ENCODE results near the gene CCDC93. TPM values are rescaled to one million over a fixed set of nuclear protein-coding genes. Genes with fewer than 3 reads are reported as not detected.

Gene CCDC93
- total RNA-seq, 2 donors from 2014 or later, result 11.0 to 21.7 TPM

GRCh38 chr2:118049816-118050140 is 35.9 kb upstream of the CCDC93 start:
- Histone ChIP-seq H3K9me3 (no peaks in the 10 kb centered on the region), H3K36me3 (no peaks in the 10 kb centered on the region), H3K27me3 (replicated peaks; ENCODE audit: insufficient read depth) (peaks cover 5% of the 10 kb centered on the region), H3K4me3 (no peak overlapping the region), H3K27ac (no peak overlapping the region), H3K4me1 (ENCODE audit: control insufficient read depth in 1 of 2, low read depth in 2 of 2) (no peaks in the 10 kb centered on the region)
- ATAC-seq (ENCODE audit: insufficient number of reproducible peaks, low FRiP score, low read depth) (no peak), DNase-seq (ENCODE audit: low spot score) (no peak)
- TF ChIP-seq CTCF (IDR thresholded peaks at IDR 0.05), result no peak

GRCh38 chr2:118049140-118049815 is 35.4 kb upstream of the CCDC93 start:
- H3K4me3 ChIP-seq, result no peak overlapping the region
- H3K9me3 ChIP-seq, result no peaks in the 10 kb centered on the region
- H3K36me3 ChIP-seq, result no peaks in the 10 kb centered on the region
- H3K4me1 ChIP-seq (ENCODE audit: control insufficient read depth in 1 of 2, low read depth in 2 of 2), result no peaks in the 10 kb centered on the region
- TF ChIP-seq CTCF (IDR thresholded peaks at IDR 0.05), result no peak
- ATAC-seq (ENCODE audit: insufficient number of reproducible peaks, low FRiP score, low read depth), result no peak
- no peak for DNase-seq (ENCODE audit: low spot score)
- H3K27me3 ChIP-seq (replicated peaks; ENCODE audit: insufficient read depth), result peaks cover 5% of the 10 kb centered on the region
- no peak overlapping the region for H3K27ac ChIP-seq

GRCh38 chr2:118048401-118048800 is 34.5 kb upstream of the CCDC93 start:
- no peak for ATAC-seq (ENCODE audit: insufficient number of reproducible peaks, low FRiP score, low read depth)
- Histone ChIP-seq H3K27me3 (replicated peaks; ENCODE audit: insufficient read depth) (peaks cover 5% of the 10 kb centered on the region), H3K4me3 (no peak overlapping the region), H3K9me3 (no peaks in the 10 kb centered on the region), H3K4me1 (ENCODE audit: control insufficient read depth in 1 of 2, low read depth in 2 of 2) (no peaks in the 10 kb centered on the region), H3K36me3 (no peaks in the 10 kb centered on the region), H3K27ac (no peak overlapping the region)
- no peak for TF ChIP-seq CTCF (IDR thresholded peaks at IDR 0.05)
- DNase-seq (ENCODE audit: low spot score), result no peak

GRCh38 chr2:118047380-118047826 is 33.5 kb upstream of the CCDC93 start:
- Histone ChIP-seq H3K27me3 (replicated peaks; ENCODE audit: insufficient read depth) (peaks cover 5% of the 10 kb centered on the region), H3K4me3 (no peak overlapping the region), H3K27ac (no peak overlapping the region), H3K36me3 (no peaks in the 10 kb centered on the region), H3K9me3 (no peaks in the 10 kb centered on the region), H3K4me1 (ENCODE audit: control insufficient read depth in 1 of 2, low read depth in 2 of 2) (no peaks in the 10 kb centered on the region)
- TF ChIP-seq CTCF (IDR thresholded peaks at IDR 0.05), result no peak
- peak; percentile 69 for ATAC-seq (ENCODE audit: insufficient number of reproducible peaks, low FRiP score, low read depth)
- DNase-seq (ENCODE audit: low spot score), result no peak

GRCh38 chr2:118046634-118047210 is 32.9 kb upstream of the CCDC93 start:
- peaks cover 5% of the 10 kb centered on the region for H3K27me3 ChIP-seq (replicated peaks; ENCODE audit: insufficient read depth)
- H3K4me1 ChIP-seq (ENCODE audit: control insufficient read depth in 1 of 2, low read depth in 2 of 2), result no peaks in the 10 kb centered on the region
- DNase-seq (ENCODE audit: low spot score) (no peak), ATAC-seq (ENCODE audit: insufficient number of reproducible peaks, low FRiP score, low read depth) (no peak)
- no peaks in the 10 kb centered on the region for H3K9me3 ChIP-seq
- no peak overlapping the region for H3K4me3 ChIP-seq
- no peaks in the 10 kb centered on the region for H3K36me3 ChIP-seq
- peak; percentile 53 for TF ChIP-seq CTCF (IDR thresholded peaks at IDR 0.05)
- no peak overlapping the region for H3K27ac ChIP-seq
